ENCODE results near the gene TLE5. TPM values are rescaled to one million over a fixed set of nuclear protein-coding genes. Genes with fewer than 3 reads are reported as not detected.

TLE5 gene
- total and polyA plus RNA-seq, 2 experiments from 2014 or later: 130 to 154 TPM

DNA sequence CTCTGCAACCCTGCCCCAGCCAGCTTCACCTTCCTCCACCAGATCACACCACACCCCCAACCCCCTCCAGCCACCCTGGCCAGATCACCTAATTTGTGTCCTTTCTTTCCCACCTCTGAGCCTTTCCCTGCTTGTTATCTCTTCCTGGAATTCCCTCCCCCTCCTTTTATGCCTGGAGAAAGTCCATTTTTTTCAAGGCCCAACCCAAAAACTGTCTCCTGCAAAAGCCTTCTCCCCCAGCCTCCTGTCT lies 28.0 kb downstream of the TLE5 start (continued):
- TF ChIP-seq, protein P1, sequence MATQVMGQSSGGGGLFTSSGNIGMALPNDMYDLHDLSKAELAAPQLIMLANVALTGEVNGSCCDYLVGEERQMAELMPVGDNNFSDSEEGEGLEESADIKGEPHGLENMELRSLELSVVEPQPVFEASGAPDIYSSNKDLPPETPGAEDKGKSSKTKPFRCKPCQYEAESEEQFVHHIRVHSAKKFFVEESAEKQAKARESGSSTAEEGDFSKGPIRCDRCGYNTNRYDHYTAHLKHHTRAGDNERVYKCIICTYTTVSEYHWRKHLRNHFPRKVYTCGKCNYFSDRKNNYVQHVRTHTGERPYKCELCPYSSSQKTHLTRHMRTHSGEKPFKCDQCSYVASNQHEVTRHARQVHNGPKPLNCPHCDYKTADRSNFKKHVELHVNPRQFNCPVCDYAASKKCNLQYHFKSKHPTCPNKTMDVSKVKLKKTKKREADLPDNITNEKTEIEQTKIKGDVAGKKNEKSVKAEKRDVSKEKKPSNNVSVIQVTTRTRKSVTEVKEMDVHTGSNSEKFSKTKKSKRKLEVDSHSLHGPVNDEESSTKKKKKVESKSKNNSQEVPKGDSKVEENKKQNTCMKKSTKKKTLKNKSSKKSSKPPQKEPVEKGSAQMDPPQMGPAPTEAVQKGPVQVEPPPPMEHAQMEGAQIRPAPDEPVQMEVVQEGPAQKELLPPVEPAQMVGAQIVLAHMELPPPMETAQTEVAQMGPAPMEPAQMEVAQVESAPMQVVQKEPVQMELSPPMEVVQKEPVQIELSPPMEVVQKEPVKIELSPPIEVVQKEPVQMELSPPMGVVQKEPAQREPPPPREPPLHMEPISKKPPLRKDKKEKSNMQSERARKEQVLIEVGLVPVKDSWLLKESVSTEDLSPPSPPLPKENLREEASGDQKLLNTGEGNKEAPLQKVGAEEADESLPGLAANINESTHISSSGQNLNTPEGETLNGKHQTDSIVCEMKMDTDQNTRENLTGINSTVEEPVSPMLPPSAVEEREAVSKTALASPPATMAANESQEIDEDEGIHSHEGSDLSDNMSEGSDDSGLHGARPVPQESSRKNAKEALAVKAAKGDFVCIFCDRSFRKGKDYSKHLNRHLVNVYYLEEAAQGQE (IDR thresholded peaks at IDR 0.05; ENCODE audit: unreplicated experiment): no peak
- TF ChIP-seq CREB1 (CRISPR knock-in tag; IDR thresholded peaks at IDR 0.05; ENCODE audit: low read depth) (no peak), POLR2AphosphoS5 (IDR thresholded peaks at IDR 0.05; ENCODE audit: low read depth) (no peak), EZH2phosphoT487 (IDR thresholded peaks at IDR 0.05; ENCODE audit: unreplicated experiment) (no peak)
- TF ChIP-seq, protein P2, sequence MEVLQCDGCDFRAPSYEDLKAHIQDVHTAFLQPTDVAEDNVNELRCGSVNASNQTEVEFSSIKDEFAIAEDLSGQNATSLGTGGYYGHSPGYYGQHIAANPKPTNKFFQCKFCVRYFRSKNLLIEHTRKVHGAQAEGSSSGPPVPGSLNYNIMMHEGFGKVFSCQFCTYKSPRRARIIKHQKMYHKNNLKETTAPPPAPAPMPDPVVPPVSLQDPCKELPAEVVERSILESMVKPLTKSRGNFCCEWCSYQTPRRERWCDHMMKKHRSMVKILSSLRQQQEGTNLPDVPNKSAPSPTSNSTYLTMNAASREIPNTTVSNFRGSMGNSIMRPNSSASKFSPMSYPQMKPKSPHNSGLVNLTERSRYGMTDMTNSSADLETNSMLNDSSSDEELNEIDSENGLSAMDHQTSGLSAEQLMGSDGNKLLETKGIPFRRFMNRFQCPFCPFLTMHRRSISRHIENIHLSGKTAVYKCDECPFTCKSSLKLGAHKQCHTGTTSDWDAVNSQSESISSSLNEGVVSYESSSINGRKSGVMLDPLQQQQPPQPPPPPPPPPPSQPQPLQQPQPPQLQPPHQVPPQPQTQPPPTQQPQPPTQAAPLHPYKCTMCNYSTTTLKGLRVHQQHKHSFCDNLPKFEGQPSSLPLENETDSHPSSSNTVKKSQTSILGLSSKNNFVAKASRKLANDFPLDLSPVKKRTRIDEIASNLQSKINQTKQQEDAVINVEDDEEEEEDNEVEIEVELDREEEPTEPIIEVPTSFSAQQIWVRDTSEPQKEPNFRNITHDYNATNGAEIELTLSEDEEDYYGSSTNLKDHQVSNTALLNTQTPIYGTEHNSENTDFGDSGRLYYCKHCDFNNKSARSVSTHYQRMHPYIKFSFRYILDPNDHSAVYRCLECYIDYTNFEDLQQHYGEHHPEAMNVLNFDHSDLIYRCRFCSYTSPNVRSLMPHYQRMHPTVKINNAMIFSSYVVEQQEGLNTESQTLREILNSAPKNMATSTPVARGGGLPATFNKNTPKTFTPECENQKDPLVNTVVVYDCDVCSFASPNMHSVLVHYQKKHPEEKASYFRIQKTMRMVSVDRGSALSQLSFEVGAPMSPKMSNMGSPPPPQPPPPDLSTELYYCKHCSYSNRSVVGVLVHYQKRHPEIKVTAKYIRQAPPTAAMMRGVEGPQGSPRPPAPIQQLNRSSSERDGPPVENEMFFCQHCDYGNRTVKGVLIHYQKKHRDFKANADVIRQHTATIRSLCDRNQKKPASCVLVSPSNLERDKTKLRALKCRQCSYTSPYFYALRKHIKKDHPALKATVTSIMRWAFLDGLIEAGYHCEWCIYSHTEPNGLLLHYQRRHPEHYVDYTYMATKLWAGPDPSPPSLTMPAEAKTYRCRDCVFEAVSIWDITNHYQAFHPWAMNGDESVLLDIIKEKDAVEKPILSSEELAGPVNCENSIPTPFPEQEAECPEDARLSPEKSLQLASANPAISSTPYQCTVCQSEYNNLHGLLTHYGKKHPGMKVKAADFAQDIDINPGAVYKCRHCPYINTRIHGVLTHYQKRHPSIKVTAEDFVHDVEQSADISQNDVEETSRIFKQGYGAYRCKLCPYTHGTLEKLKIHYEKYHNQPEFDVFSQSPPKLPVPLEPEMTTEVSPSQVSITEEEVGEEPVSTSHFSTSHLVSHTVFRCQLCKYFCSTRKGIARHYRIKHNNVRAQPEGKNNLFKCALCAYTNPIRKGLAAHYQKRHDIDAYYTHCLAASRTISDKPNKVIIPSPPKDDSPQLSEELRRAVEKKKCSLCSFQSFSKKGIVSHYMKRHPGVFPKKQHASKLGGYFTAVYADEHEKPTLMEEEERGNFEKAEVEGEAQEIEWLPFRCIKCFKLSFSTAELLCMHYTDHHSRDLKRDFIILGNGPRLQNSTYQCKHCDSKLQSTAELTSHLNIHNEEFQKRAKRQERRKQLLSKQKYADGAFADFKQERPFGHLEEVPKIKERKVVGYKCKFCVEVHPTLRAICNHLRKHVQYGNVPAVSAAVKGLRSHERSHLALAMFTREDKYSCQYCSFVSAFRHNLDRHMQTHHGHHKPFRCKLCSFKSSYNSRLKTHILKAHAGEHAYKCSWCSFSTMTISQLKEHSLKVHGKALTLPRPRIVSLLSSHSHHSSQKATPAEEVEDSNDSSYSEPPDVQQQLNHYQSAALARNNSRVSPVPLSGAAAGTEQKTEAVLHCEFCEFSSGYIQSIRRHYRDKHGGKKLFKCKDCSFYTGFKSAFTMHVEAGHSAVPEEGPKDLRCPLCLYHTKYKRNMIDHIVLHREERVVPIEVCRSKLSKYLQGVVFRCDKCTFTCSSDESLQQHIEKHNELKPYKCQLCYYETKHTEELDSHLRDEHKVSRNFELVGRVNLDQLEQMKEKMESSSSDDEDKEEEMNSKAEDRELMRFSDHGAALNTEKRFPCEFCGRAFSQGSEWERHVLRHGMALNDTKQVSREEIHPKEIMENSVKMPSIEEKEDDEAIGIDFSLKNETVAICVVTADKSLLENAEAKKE (CRISPR knock-in tag; IDR thresholded peaks at IDR 0.05): no peak

Measured in GM23338 (cell line).